ENCODE data around the gene ABLIM2. TPM values are rescaled to one million over a fixed set of nuclear protein-coding genes. Genes with fewer than 3 reads are reported as not detected.

Gene ABLIM2
- polyA plus RNA-seq, 3 donors: 0.21 TPM; not detected in 2

GRCh38 chr4:8131826-8132225 is 26.8 kb downstream of the ABLIM2 start:
- Histone ChIP-seq H3K79me2 (ENCODE audit: insufficient read depth, low read length) (no peaks in the 10 kb centered on the region), H3K4me1 (ENCODE audit: control insufficient read depth in 1 of 2, insufficient read depth in 2 of 2, low read length in 2 of 2) (no peaks in the 10 kb centered on the region), H3K9ac (ENCODE audit: insufficient read depth, low read length, poor library complexity, severe bottlenecking) (no peak overlapping the region), H3K4me3 (replicated peaks in 1 of 3; ENCODE audit: low read depth in 2 of 3, low read length in 3 of 3) (no peak overlapping the region), H3K4me2 (replicated peaks; ENCODE audit: extremely low read depth, low read length, poor library complexity, severe bottlenecking) (no peak overlapping the region), H3K27ac (ENCODE audit: low read depth in 1 of 2, low read length in 2 of 2) (no peak overlapping the region), H4K20me1 (ENCODE audit: insufficient read depth, low read length) (no peaks in the 10 kb centered on the region), H3K9me3 (replicated peaks in 1 of 2; ENCODE audit: control insufficient read depth in 1 of 2, insufficient read depth in 1 of 2, low read length in 2 of 2) (no peaks in the 10 kb centered on the region), H2AFZ (ENCODE audit: insufficient read depth, low read depth, low read length, poor library complexity, severe bottlenecking) (no peak overlapping the region), H3K27me3 (ENCODE audit: control insufficient read depth in 2 of 2, insufficient read depth in 2 of 2, low read length in 2 of 2) (no peaks in the 10 kb centered on the region), H3K36me3 (replicated peaks in 1 of 2; ENCODE audit: control insufficient read depth in 1 of 2, insufficient read depth in 2 of 2, low read length in 2 of 2) (no peaks in the 10 kb centered on the region)
- H3K4me3 Mint-ChIP-seq: no peak overlapping the region
- H3K27ac Mint-ChIP-seq: no peak overlapping the region
- intact Hi-C loops (cut with micrococcal nuclease): no loop called here
- no peaks in the 10 kb centered on the region for H3K9me3 Mint-ChIP-seq
- WGBS (ENCODE audit: insufficient coverage): 88% methylated on average over 12 of the region's 18 CpGs
- TF ChIP-seq CTCF (IDR thresholded peaks at IDR 0.05): no peak
- H3K4me1 Mint-ChIP-seq: no peaks in the 10 kb centered on the region
- H3K36me3 Mint-ChIP-seq: no peaks in the 10 kb centered on the region
- DNase-seq: no peak
- peaks cover 8 to 15% (median 8%) of the 10 kb centered on the region in 3 donors for H3K27me3 Mint-ChIP-seq (ENCODE audit: low read depth in 3 of 3)

- no peak overlapping the region for H3K27ac ChIP-seq (ENCODE audit: low read depth in 1 of 2, low read length in 2 of 2)
- 33% methylated on average over 2 of the region's 8 CpGs for WGBS (ENCODE audit: insufficient coverage)
- H3K27me3 ChIP-seq (ENCODE audit: control insufficient read depth in 2 of 2, insufficient read depth in 2 of 2, low read length in 2 of 2): no peaks in the 10 kb centered on the region
- TF ChIP-seq CTCF (IDR thresholded peaks at IDR 0.05): no peak
- H3K4me2 ChIP-seq (replicated peaks; ENCODE audit: extremely low read depth, low read length, poor library complexity, severe bottlenecking): no peak overlapping the region
- intact Hi-C loops (cut with micrococcal nuclease): no loop called here
- H3K4me3 ChIP-seq (replicated peaks in 1 of 3; ENCODE audit: low read depth in 2 of 3, low read length in 3 of 3): no peak overlapping the region
- Mint-ChIP-seq H3K27ac (no peak overlapping the region), H3K4me3 (no peak overlapping the region), H3K36me3 (no peaks in the 10 kb centered on the region), H3K9me3 (no peaks in the 10 kb centered on the region), H3K4me1 (no peaks in the 10 kb centered on the region), H3K27me3 (ENCODE audit: low read depth in 3 of 3) (peaks cover 8 to 15% (median 8%) of the 10 kb centered on the region in 3 donors)
- no peak overlapping the region for H2AFZ ChIP-seq (ENCODE audit: insufficient read depth, low read depth, low read length, poor library complexity, severe bottlenecking)
- no peak for DNase-seq
- H4K20me1 ChIP-seq (ENCODE audit: insufficient read depth, low read length): no peaks in the 10 kb centered on the region
- no peaks in the 10 kb centered on the region for H3K9me3 ChIP-seq (replicated peaks in 1 of 2; ENCODE audit: control insufficient read depth in 1 of 2, insufficient read depth in 1 of 2, low read length in 2 of 2)
- no peaks in the 10 kb centered on the region for H3K36me3 ChIP-seq (replicated peaks in 1 of 2; ENCODE audit: control insufficient read depth in 1 of 2, insufficient read depth in 2 of 2, low read length in 2 of 2)
- H3K9ac ChIP-seq (ENCODE audit: insufficient read depth, low read length, poor library complexity, severe bottlenecking): no peak overlapping the region
- no peaks in the 10 kb centered on the region for H3K79me2 ChIP-seq (ENCODE audit: insufficient read depth, low read length)
- H3K4me1 ChIP-seq (ENCODE audit: control insufficient read depth in 1 of 2, insufficient read depth in 2 of 2, low read length in 2 of 2): no peaks in the 10 kb centered on the region
Observed at GRCh38 chr4:8131210-8131609, 27.4 kb downstream of the ABLIM2 start.
